ENCODE results near the gene HACE1.
A peak's percentile ranks its signal among the peaks of the same experiment; 100 is the strongest.
"Not testable (repeated sequence)": the region's sequence is repeated elsewhere in the genome, so short reads cannot be mapped to it uniquely, and the experiment has no call there.

Gene HACE1

GRCh38 chr6:104739124-104739523, 120.6 kb downstream of the HACE1 start:
- DNase-seq, result not testable (repeated sequence)

DNA sequence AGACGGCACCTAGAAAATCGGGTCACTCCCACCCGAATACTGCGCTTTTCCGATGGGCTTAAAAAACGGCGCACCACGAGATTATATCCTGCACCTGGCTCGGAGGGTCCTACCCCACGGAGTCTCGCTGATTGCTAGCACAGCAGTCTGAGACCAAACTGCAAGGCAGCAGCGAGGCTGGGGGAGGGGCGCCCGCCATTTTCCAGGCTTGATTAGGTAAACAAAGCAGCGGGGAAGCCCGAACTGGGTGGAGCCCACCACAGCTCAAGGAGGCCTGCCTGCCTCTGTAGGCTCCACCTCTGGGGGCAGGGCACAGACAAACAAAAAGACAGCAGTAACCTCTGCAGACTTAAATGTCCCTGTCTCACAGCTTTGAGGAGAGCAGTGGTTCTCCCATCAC, 122.2 kb downstream of the HACE1 start:
- not testable (repeated sequence) for DNase-seq

- no peak for DNase-seq
Observed at GRCh38 chr6:104736545-104736944, 123.2 kb downstream of the HACE1 start.

GRCh38 chr6:104730450-104730849, 129.3 kb downstream of the HACE1 start:
- DNase-seq, result no peak

GRCh38 chr6:104729433-104729832, 130.3 kb downstream of the HACE1 start:
- no peak for DNase-seq

GRCh38 chr6:104728448-104728847, 131.3 kb downstream of the HACE1 start:
- no peak for DNase-seq

- DNase-seq, result no peak
Observed at GRCh38 chr6:104718672-104719071, 141.0 kb downstream of the HACE1 start.

GRCh38 chr6:104716858-104717257, 142.9 kb downstream of the HACE1 start:
- no peak for DNase-seq

DNA sequence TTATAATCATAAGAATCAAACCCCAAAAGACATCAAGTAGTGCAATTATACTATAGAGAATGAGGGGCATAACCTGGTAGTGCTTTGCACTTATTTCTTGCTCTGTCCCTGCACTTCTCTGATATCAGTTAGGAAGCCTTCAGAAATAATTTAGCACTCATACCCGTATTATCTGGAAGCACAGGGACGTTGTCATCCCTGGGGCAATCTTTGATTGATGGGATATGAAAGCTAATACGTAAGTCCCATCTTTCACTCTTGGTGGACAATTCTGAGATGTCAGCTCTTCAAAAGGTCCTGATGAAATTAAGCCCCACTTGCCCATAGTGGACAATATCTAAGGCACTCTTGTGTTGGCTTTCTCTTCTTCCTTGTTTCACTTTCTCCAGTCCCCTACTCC, 144.9 kb downstream of the HACE1 start:
- no peak for DNase-seq

- no peak for DNase-seq
Observed at GRCh38 chr6:104713982-104714381, 145.7 kb downstream of the HACE1 start.

- no peak for DNase-seq
Observed at GRCh38 chr6:104711371-104711770, 148.3 kb downstream of the HACE1 start.

DNA sequence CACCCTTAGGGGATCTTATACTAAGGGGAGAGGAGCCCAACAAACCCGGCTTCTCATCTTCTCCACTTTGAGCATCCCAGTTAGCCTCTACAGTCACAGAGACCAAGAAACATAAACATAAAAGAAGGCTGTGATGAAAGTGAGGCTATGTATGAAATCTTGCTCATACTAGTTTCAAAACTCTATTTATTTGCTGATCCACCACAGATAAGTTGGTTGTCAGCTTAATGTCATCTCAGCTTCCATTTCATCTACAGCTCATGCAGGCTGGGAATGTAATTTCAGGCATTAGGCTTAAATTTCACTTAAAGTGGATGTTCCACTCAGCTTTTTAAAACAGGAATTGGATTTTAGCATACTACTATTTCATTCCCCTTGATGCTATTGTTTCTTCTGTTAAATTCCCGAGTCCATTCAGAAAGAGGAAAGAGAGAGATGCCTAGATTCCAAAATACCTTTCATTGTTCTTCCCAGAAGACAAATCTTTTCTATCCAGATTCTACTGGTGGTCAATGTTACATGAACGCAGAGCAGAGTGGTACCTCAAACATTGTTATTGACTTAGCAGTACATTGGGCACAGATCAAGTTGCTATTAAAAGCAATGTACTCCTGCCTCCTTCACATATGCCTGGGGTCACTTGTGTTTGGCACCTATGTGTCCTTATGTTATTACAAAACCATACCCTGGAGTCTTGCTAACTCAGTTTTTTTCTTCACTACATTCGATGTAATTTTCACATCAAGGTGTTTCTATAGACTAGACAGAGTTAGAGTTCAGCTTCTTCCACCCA, 149.0 kb downstream of the HACE1 start:
- no peak for DNase-seq

- no peak for DNase-seq
Observed at GRCh38 chr6:104705916-104706442, 153.7 kb downstream of the HACE1 start.

DNA sequence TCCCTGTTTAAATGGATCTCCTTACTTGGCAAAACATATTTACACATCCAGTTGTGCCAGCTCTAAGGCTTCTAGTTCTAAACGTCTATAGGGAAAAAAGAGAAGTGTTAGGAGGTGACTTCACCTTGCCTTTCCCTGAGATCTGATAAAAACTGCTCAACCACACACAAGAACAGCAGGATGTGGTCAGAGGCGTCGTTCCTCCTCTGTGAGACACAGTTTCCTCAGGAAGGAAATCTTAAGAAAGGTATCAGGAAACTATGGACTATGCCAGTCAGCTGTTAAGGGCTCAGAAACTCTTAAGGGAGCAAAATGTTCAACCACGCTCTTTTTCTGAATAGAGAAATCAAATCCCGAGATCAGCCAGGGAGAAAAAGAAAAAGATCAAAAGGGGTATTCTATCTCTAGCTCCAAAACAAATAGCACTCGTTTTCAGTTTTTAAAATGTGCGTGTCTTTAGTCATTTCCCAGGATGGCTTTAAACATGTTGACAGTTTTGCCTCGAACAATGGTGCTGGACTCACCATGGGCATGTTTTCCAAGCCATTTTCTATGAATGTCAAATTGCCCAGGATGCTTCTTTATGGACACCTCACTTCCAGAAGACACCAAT, 154.5 kb downstream of the HACE1 start:
- DNase-seq, result peak in 2 of 56 donors; percentile 1 to 15

DNA sequence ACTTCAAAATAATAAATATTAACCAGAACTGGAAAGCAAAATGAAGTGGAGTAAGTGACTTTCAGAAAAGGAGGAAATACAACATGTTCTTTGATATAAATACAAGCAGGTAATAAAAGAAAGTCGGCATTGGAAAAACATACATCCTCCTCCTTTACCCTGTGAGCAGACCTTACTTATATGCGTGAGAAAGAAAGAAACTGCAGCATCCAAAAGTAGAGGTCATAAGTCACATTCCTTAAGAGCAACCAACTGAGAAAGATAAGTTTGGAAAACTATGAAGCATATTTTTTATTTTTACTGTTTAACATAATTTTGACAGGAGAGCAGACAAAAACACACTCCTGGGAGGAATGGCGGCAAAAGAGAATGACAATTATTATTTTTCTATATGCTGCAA, 155.5 kb downstream of the HACE1 start:
- no peak for DNase-seq

- no peak for DNase-seq
Observed at GRCh38 chr6:104702126-104702841, 157.4 kb downstream of the HACE1 start.

GRCh38 chr6:104700371-104701185, 159.1 kb downstream of the HACE1 start:
- no peak for DNase-seq

GRCh38 chr6:104699593-104700329, 160.0 kb downstream of the HACE1 start:
- DNase-seq, result no peak

GRCh38 chr6:104698979-104699378, 160.7 kb downstream of the HACE1 start:
- no peak for DNase-seq

GRCh38 chr6:104692008-104692407, 167.7 kb downstream of the HACE1 start:
- no peak for DNase-seq
